A673 (cell line): ENCODE measurements around the gene TYRO3.

Experiments
- CTCF ChIP-seq: fragments of 300-800, 200-600 bp; sonication (generic); conservative IDR thresholded peaks from 2 replicates; pipeline ENCODE4 v1.5.1; 2017; ENCODE audit warnings: low read depth, mild to moderate bottlenecking, antibody characterized with exemption, low read length, moderate library complexity, mixed read lengths
- EZH2 ChIP-seq: fragments of 200-600 bp; sonication (generic); IDR thresholded peaks from 2 replicates; pipeline ENCODE4 v1.6.1; 2017; ENCODE audit warnings: borderline replicate concordance, low read depth, mild to moderate bottlenecking, mixed read lengths, antibody characterized with exemption, low read length; ENCODE audit not compliant: poor library complexity, severe bottlenecking

- TF ChIP-seq CTCF, result peak; percentile 82
- TF ChIP-seq EZH2, result no peak
Observed at GRCh38 chr15:41603941-41604911, 45.2 kb downstream of the TYRO3 start.
